H1 (cell line): Measurements from ENCODE around the gene CYB561. TPM values are rescaled to one million over a fixed set of nuclear protein-coding genes. Genes with fewer than 3 reads are reported as not detected.

Experiments used
- CTCF ChIA-PET: fragments of 300-600 bp; sonication (Branson Sonifier 250); formaldehyde crosslinking; loops from one replicate; lab custom pipeline; 2021; ENCODE audit not compliant: partially characterized antibody; lab: Charles Lee
- POLR2A ChIA-PET: fragments of 300-600 bp; sonication (Branson Sonifier 250); formaldehyde crosslinking; loops from one replicate; lab custom pipeline; 2021; ENCODE audit warnings: inconsistent platforms; ENCODE audit not compliant: partially characterized antibody; lab: Charles Lee
- DNase-seq, 2 experiments: peaks; one replicate each; pipeline versions ENCODE4 v3.0.0 to v3.0.0-alpha.2; 2010 to 2022; ENCODE audit warnings: low spot score in 2 of 2, low read depth in 1 of 2, mixed read lengths in 1 of 2
- FAIRE-seq: peaks from 2 replicates; lab custom pipeline; 2011; peaks lifted over from hg19 to GRCh38; lab: Jason Lieb, UNC
- H2AFZ ChIP-seq: 2 replicates; pipeline ENCODE4 v1.8.1; 2012; ENCODE audit warnings: low read length, inconsistent platforms
- H2AK5ac ChIP-seq: 2 replicates; pipeline ENCODE4 v1.6.1; 2013; ENCODE audit warnings: low read depth, low read length
- H2BK120ac ChIP-seq: replicated peaks from 2 replicates; pipeline ENCODE3; 2013; ENCODE audit warnings: low read depth, low read length, inconsistent platforms
- H2BK12ac ChIP-seq: 2 replicates; pipeline ENCODE4 v1.6.1; 2013; ENCODE audit warnings: low read depth, low read length
- H2BK15ac ChIP-seq: 2 replicates; pipeline ENCODE4 v1.6.1; 2013; ENCODE audit warnings: low read length
- H2BK20ac ChIP-seq: 2 replicates; pipeline ENCODE4 v1.6.1; 2013; ENCODE audit warnings: low read length
- H2BK5ac ChIP-seq: 2 replicates; pipeline ENCODE4 v1.6.1; 2013; ENCODE audit warnings: low read depth, low read length
- H3K14ac ChIP-seq: 2 replicates; pipeline ENCODE4 v1.6.1; 2013; ENCODE audit warnings: inconsistent platforms; ENCODE audit not compliant: insufficient read length
- H3K18ac ChIP-seq: 2 replicates; pipeline ENCODE4 v1.6.1; 2013; ENCODE audit warnings: low read length; ENCODE audit errors: extremely low read depth
- H3K23ac ChIP-seq: 2 replicates; pipeline ENCODE4 v1.6.1; 2013; ENCODE audit warnings: inconsistent platforms; ENCODE audit not compliant: insufficient read length
- H3K23me2 ChIP-seq: 2 replicates; pipeline ENCODE4 v1.6.1; 2013; ENCODE audit warnings: low read depth, low read length
- H3K27ac ChIP-seq: 2 replicates; pipeline ENCODE4 v1.6.1; 2011; ENCODE audit warnings: low read depth, low read length, inconsistent platforms
- H3K27me3 ChIP-seq, 4 experiments: replicated peaks in 1 of 4; 1 replicate in 1 of 4; 2 replicates in 3 of 4; pipeline versions ENCODE4 v1.6.1 to v1.8.1; 2011 to 2013; ENCODE audit warnings: low read length in 3 of 4, mild to moderate bottlenecking in 3 of 4, inconsistent platforms in 2 of 4, mixed read lengths in 2 of 4, moderate library complexity in 1 of 4; ENCODE audit not compliant: control insufficient read depth in 3 of 4, insufficient read depth in 3 of 4; ENCODE audit errors: extremely low read depth in 1 of 4
- H3K36me3 ChIP-seq, 4 experiments: 2 replicates each; pipeline versions ENCODE4 v1.6.1 to v1.8.1; 2011 to 2013; ENCODE audit warnings: mild to moderate bottlenecking in 4 of 4, low read length in 3 of 4, moderate library complexity in 2 of 4, control low read depth in 1 of 4, inconsistent platforms in 1 of 4; ENCODE audit not compliant: insufficient read depth in 4 of 4, control insufficient read depth in 2 of 4
- H3K4ac ChIP-seq: replicated peaks from 2 replicates; pipeline ENCODE3; 2013; ENCODE audit warnings: low read length, low read depth, mixed read lengths, inconsistent platforms; ENCODE audit not compliant: insufficient read length
- H3K4me1 ChIP-seq, 4 experiments: replicated peaks in 1 of 4; 1 replicate in 1 of 4; 2 replicates in 3 of 4; pipeline versions ENCODE4 v1.6.1 to v1.8.1; 2011 to 2013; ENCODE audit warnings: low read length in 3 of 4, inconsistent platforms in 2 of 4, mixed read lengths in 1 of 4; ENCODE audit not compliant: insufficient read depth in 4 of 4, control insufficient read depth in 3 of 4
- H3K4me2 ChIP-seq, 2 experiments: 2 replicates each; pipeline versions ENCODE4 v1.6.1 to v1.8.1; 2011 to 2013; ENCODE audit warnings: low read depth in 2 of 2, low read length in 2 of 2, control low read depth in 1 of 2, inconsistent platforms in 1 of 2, mild to moderate bottlenecking in 1 of 2; ENCODE audit not compliant: insufficient read depth in 1 of 2
- H3K4me3 ChIP-seq, 4 experiments: fragments of 200-600, 300-600 bp in 1 of 4; sonication (generic), shearing (Covaris generic), sonication (Bioruptor Twin) in 1 of 4; 2 replicates each; pipeline versions ENCODE4 v1.5.1 to v1.8.1; 2011 to 2016; ENCODE audit warnings: low read length in 4 of 4, low read depth in 3 of 4, control low read depth in 2 of 4, inconsistent platforms in 2 of 4, mild to moderate bottlenecking in 2 of 4, mixed read lengths in 1 of 4, moderate library complexity in 1 of 4; ENCODE audit not compliant: insufficient read depth in 2 of 4; ENCODE audit errors: extremely low read depth in 1 of 4
- H3K56ac ChIP-seq: replicated peaks from 2 replicates; pipeline ENCODE3; 2013; ENCODE audit warnings: low read depth, mild to moderate bottlenecking, mixed read lengths, low read length, inconsistent platforms; ENCODE audit not compliant: insufficient read length
- H3K79me1 ChIP-seq: 2 replicates; pipeline ENCODE4 v1.6.1; 2013; ENCODE audit warnings: low read depth, low read length, control low read depth
- H3K79me2 ChIP-seq, 2 experiments: 2 replicates each; pipeline versions ENCODE4 v1.6.1 to v1.8.1; 2012 to 2013; ENCODE audit warnings: low read length in 2 of 2, mild to moderate bottlenecking in 2 of 2, inconsistent platforms in 1 of 2; ENCODE audit not compliant: insufficient read depth in 2 of 2, control insufficient read depth in 1 of 2
- H3K9ac ChIP-seq, 4 experiments: replicated peaks in 1 of 4; 1 replicate in 1 of 4; 2 replicates in 3 of 4; pipeline versions ENCODE4 v1.6.1 to v1.8.1; 2011 to 2013; ENCODE audit warnings: low read depth in 3 of 4, low read length in 3 of 4, control low read depth in 2 of 4, mild to moderate bottlenecking in 2 of 4, moderate library complexity in 2 of 4, inconsistent platforms in 1 of 4; ENCODE audit errors: extremely low read depth in 1 of 4
- H3K9me3 ChIP-seq, 2 experiments: 2 replicates each; pipeline versions ENCODE4 v1.6.1 to v1.8.1; 2012 to 2013; ENCODE audit warnings: mild to moderate bottlenecking in 2 of 2, moderate library complexity in 2 of 2, control low read depth in 1 of 2, inconsistent platforms in 1 of 2, low read depth in 1 of 2, low read length in 1 of 2, mixed read lengths in 1 of 2; ENCODE audit not compliant: insufficient read depth in 2 of 2
- H4K20me1 ChIP-seq, 2 experiments: replicated peaks in 1 of 2; 2 replicates each; pipeline versions ENCODE3 to v1.8.1; 2011 to 2013; ENCODE audit warnings: inconsistent platforms in 2 of 2, low read length in 2 of 2, mild to moderate bottlenecking in 1 of 2; ENCODE audit not compliant: insufficient read depth in 2 of 2, control insufficient read depth in 1 of 2
- H4K5ac ChIP-seq: 2 replicates; pipeline ENCODE4 v1.6.1; 2013; ENCODE audit warnings: low read length, low read depth, mixed read lengths, inconsistent platforms; ENCODE audit not compliant: insufficient read length
- H4K8ac ChIP-seq: 2 replicates; pipeline ENCODE4 v1.8.0; 2013; ENCODE audit warnings: mild to moderate bottlenecking, moderate library complexity, low read length, inconsistent platforms; ENCODE audit not compliant: insufficient read depth; ENCODE audit errors: extremely low read depth
- H4K91ac ChIP-seq: replicated peaks from 2 replicates; pipeline ENCODE3; 2013; ENCODE audit warnings: low read length, mixed read lengths, inconsistent platforms; ENCODE audit not compliant: insufficient read length
- CBX5 ChIP-seq: fragments of 300-800, 300-1000 bp; sonication (generic); IDR thresholded peaks from 2 replicates; pipeline ENCODE4 v1.7.1; 2016; ENCODE audit warnings: antibody characterized with exemption, low read length, low read depth
- CEBPB ChIP-seq: IDR thresholded peaks from 2 replicates; pipeline ENCODE4 v1.6.1; 2012; ENCODE audit warnings: low read depth, low read length
- MAFK ChIP-seq: IDR thresholded peaks from 2 replicates; pipeline ENCODE4 v1.6.1; 2012; ENCODE audit warnings: low read depth, mild to moderate bottlenecking, improper control_type of control experiment, low read length
- WGBS, 2 experiments: shearing (Covaris generic) in 1 of 2; methylation state at CpG; one replicate each; pipeline versions ENCODE4 v1.1.6 to v1.1.7; 2013 to 2015; ENCODE audit warnings: low lambda C conversion rate in 2 of 2, mixed read lengths in 2 of 2, inconsistent platforms in 1 of 2, low coverage in 1 of 2, missing lambda C conversion rate in 1 of 2; ENCODE audit not compliant: insufficient replicate concordance in 2 of 2, insufficient coverage in 1 of 2, insufficient read length in 1 of 2; ENCODE audit errors: extremely low coverage in 1 of 2, missing lambda C conversion rate in 1 of 2; 5-methylcytosine and 5-hydroxymethylcytosine counted together
- polyA plus RNA-seq, 7 experiments: library from polyadenylated mRNA; depleted of rRNA in 3 of 7; stranded (reverse) in 5 of 7; unstranded in 2 of 7; fragments of >200 nt in 5 of 7; fragments of 200-250 nt in 2 of 7; gene quantifications; 1 replicate in 5 of 7; 2 replicates in 1 of 7; 4 replicates in 1 of 7; pipeline versions ENCODE4 v1.2.1 to v1.2.3, GENCODE V29; 2011 to 2013; ENCODE audit warnings: missing spikeins in 2 of 7, mixed read lengths in 2 of 7
- total RNA-seq: library from RNA; stranded (reverse); fragmentation: NEBNext Ultra II Directional; extraction: Animal tissue kit (Norgen Biotek cat#: 25700); gene quantifications from 2 replicates; pipeline ENCODE4 v1.2.1, GENCODE V29; 2021

The CYB561 gene
- total and polyA plus RNA-seq, 2 of the 8 experiments (the other 6 are each of a cell fraction or from before 2014, with no cell fraction given) = 19.7 to 23.4 TPM

DNA sequence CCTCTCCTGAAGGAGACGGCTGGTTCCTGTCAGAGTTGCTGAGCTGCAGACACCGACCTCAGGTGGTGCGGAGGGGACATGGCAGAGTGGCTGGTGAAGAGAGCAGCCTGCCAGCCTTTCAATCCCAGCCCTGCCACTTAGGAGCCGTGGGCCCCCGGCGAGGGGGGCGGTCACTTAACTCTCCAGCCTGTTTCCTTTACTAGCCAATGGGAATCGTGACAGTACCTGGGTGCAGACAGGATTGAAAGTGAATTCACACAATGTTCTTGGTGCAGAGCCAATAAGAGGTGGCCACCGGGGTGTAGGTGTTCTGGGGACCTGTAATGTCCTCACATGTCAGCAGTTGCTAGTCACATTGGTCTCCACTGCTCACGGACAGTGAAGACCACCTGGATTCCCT, 44.2 kb upstream of the CYB561 start:
- Histone ChIP-seq H2AK5ac (no peak overlapping the region), H3K18ac (0 out of 2 replicates have a peak overlapping the region, but pooled peaks have one; percentile 16), H2AFZ (0 out of 2 replicates have a peak overlapping the region, but pooled peaks have one; percentile 36), H3K4ac (no peak overlapping the region), H2BK15ac (no peak overlapping the region), H3K23ac (no peak overlapping the region), H2BK120ac (no peak overlapping the region), H4K5ac (no peak overlapping the region), H3K79me2 (no peaks in the 10 kb centered on the region), H2BK12ac (0 out of 2 replicates have a peak overlapping the region, but pooled peaks have one; percentile 60), H3K79me1 (no peaks in the 10 kb centered on the region), H3K4me3 (no peak overlapping the region), H3K9ac (no peak overlapping the region), H4K8ac (no peak overlapping the region), H3K4me2 (no peak overlapping the region), H3K27ac (no peak overlapping the region), H3K27me3 (peaks cover 0 to 4% (median 0%) of the 10 kb centered on the region in 4 experiments; a peak in 1 of 7 replicates), H4K91ac (no peak overlapping the region), H2BK20ac (no peak overlapping the region), H3K36me3 (no peaks in the 10 kb centered on the region), H4K20me1 (peaks cover 0 to 2% of the 10 kb centered on the region in 2 experiments), H3K4me1 (peaks cover 0 to 3% (median 0%) of the 10 kb centered on the region in 4 experiments; a peak in 1 of 7 replicates), H2BK5ac (no peak overlapping the region), H3K56ac (no peak overlapping the region), H3K23me2 (no peaks in the 10 kb centered on the region), H3K9me3 (no peaks in the 10 kb centered on the region), H3K14ac (no peak overlapping the region)
- no peak for FAIRE-seq
- WGBS, 2 experiments = 73% methylated on average over 10 of the region's 10 CpGs; no CpG with 5 or more reads in 1 of the 2 experiments
- DNase-seq = no peak
- ChIA-PET POLR2A (interaction anchor here (0.6 to 1.5 kb wide), 3 partner anchors 9 to 37 kb away, joined by 3 read pairs; partner anchors contain the start of gene ACE), CTCF (interaction anchor here (0.6 to 7.2 kb wide), 9 partner anchors 9 to 130 kb away, joined by 3 to 66 read pairs (median 4); partner anchors contain the start of gene ACE)
- TF ChIP-seq CEBPB (no peak), MAFK (no peak), CBX5 (no peak)
